Endothelial cell (in vitro differentiated cells): Measurements from ENCODE around the gene ACTR2. TPM values are rescaled to one million over a fixed set of nuclear protein-coding genes. Genes with fewer than 3 reads are reported as not detected.

Source experiments
- DNase-seq: peaks from one replicate; pipeline ENCODE4 v3.0.0; 2021; ENCODE audit warnings: low spot score
- H3K27ac Mint-ChIP-seq: one replicate; pipeline ENCODE4 v1.8.0; 2021; ENCODE audit warnings: mixed read lengths, inconsistent platforms; ENCODE audit not compliant: unreplicated experiment
- H3K27me3 Mint-ChIP-seq: one replicate; pipeline ENCODE4 v1.8.0; 2021; ENCODE audit warnings: mild to moderate bottlenecking, moderate library complexity, mixed read lengths, inconsistent platforms; ENCODE audit not compliant: unreplicated experiment
- H3K36me3 Mint-ChIP-seq: one replicate; pipeline ENCODE4 v1.8.0; 2021; ENCODE audit warnings: mild to moderate bottlenecking, low read depth, mixed read lengths, inconsistent platforms; ENCODE audit not compliant: unreplicated experiment
- H3K4me1 Mint-ChIP-seq: one replicate; pipeline ENCODE4 v1.8.0; 2021; ENCODE audit warnings: mild to moderate bottlenecking, mixed read lengths, inconsistent platforms; ENCODE audit not compliant: unreplicated experiment
- H3K4me3 Mint-ChIP-seq: one replicate; pipeline ENCODE4 v1.8.0; 2021; ENCODE audit warnings: mild to moderate bottlenecking, mixed read lengths, inconsistent platforms; ENCODE audit not compliant: unreplicated experiment
- H3K9me3 Mint-ChIP-seq: one replicate; pipeline ENCODE4 v1.8.0; 2021; ENCODE audit warnings: mixed read lengths, inconsistent platforms; ENCODE audit not compliant: unreplicated experiment
- CTCF ChIP-seq: fragments of 200-600 bp; sonication (generic); IDR thresholded peaks from one replicate; pipeline ENCODE4 v1.5.0; 2021; ENCODE audit warnings: antibody characterized with exemption; ENCODE audit not compliant: unreplicated experiment
- total RNA-seq: library from RNA; stranded (reverse); fragmentation: NEBNext Ultra II Directional; extraction: Animal tissue kit (Norgen Biotek cat#: 25700); gene quantifications from one replicate; pipeline ENCODE4 v1.2.1, GENCODE V29; 2021; ENCODE audit not compliant: unreplicated experiment

The ACTR2 gene
- total RNA-seq, 1 donor from 2014 or later, result 389 TPM

- no peak for DNase-seq
- Mint-ChIP-seq H3K4me3 (no peak overlapping the region), H3K36me3 (no peaks in the 10 kb centered on the region), H3K4me1 (peaks cover 35% of the 10 kb centered on the region), H3K27ac (no peak overlapping the region), H3K27me3 (no peaks in the 10 kb centered on the region), H3K9me3 (no peaks in the 10 kb centered on the region)
- TF ChIP-seq CTCF, result no peak
Measured at GRCh38 chr2:65305934-65306333, 78.3 kb downstream of the ACTR2 start.

- Mint-ChIP-seq H3K4me3 (no peak overlapping the region), H3K9me3 (no peaks in the 10 kb centered on the region), H3K4me1 (peaks cover 33% of the 10 kb centered on the region), H3K36me3 (peaks cover 18% of the 10 kb centered on the region), H3K27me3 (peaks cover 1% of the 10 kb centered on the region), H3K27ac (no peak overlapping the region)
- no peak for TF ChIP-seq CTCF
- no peak for DNase-seq
Measured at GRCh38 chr2:65309699-65310098, 82.1 kb downstream of the ACTR2 start.

- peaks cover 1% of the 10 kb centered on the region for H3K27me3 Mint-ChIP-seq
- no peak for DNase-seq
- TF ChIP-seq CTCF, result no peak
- no peaks in the 10 kb centered on the region for H3K9me3 Mint-ChIP-seq
- no peak overlapping the region for H3K4me3 Mint-ChIP-seq
- peaks cover 18% of the 10 kb centered on the region for H3K36me3 Mint-ChIP-seq
- peaks cover 33% of the 10 kb centered on the region for H3K4me1 Mint-ChIP-seq
- no peak overlapping the region for H3K27ac Mint-ChIP-seq
Measured at GRCh38 chr2:65311049-65311448, 83.4 kb downstream of the ACTR2 start.

- no peak overlapping the region for H3K4me3 Mint-ChIP-seq
- peaks cover 18% of the 10 kb centered on the region for H3K36me3 Mint-ChIP-seq
Measured at GRCh38 chr2:65311596-65311995, 84.0 kb downstream of the ACTR2 start.

More at GRCh38 chr2:65311596-65311995, 84.0 kb downstream of the ACTR2 start:
- Mint-ChIP-seq H3K27me3 (peaks cover 1% of the 10 kb centered on the region), H3K4me1 (peaks cover 33% of the 10 kb centered on the region), H3K27ac (no peak overlapping the region), H3K9me3 (no peaks in the 10 kb centered on the region)
- DNase-seq, result no peak
- TF ChIP-seq CTCF, result no peak
